GM21825 (cell line): ENCODE measurements around the gene TENM4.

Experiments
- ATAC-seq: cut with Tn5 transposase; IDR thresholded peaks from one replicate; pipeline ENCODE4 v1.9.1; 2021; ENCODE audit warnings: mild to moderate bottlenecking, moderate library complexity; ENCODE audit not compliant: unreplicated experiment

Gene TENM4

DNA sequence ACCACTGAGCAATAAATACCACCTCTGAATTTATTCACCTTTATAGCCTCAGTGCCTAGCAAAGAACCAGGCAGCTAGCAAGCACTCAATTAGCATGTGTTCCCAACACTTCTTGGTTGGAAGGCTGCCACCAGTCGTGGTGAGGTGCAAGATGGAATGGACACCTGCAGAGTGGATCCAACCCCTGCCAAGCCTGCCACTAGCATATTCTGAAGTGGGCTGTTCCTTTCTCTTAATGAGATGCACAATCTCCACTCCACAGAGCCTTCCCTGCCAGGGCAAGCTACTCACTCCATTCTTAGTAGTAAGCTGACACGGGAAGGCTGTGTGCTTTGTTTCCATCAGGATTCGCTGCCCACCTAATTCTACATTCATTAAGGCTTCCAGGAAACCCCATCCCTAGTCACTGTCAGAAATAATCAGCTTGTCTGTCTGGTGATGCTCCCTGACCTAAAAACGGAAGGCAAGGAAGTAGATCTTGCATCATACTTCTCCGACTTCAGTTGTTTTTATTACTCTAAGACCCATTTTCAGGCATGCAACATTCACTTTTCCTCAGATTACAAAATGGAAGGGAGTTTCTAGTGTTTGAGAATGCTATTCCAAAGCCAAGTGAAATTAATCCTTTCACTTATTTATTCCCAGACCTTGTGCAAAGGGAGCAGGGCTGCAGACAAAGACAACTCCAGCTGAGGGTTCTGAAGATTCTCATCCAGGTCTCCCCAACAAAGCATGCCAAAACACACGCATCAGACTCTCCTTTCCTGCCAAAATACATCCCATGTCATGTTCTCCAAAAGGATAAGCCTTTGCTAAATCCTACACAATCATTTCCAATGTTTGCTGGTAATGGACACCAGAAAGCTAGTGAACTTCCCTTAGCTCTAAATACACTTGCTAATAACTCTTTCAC, 128.0 kb downstream of the TENM4 start:
- no peak for ATAC-seq

DNA sequence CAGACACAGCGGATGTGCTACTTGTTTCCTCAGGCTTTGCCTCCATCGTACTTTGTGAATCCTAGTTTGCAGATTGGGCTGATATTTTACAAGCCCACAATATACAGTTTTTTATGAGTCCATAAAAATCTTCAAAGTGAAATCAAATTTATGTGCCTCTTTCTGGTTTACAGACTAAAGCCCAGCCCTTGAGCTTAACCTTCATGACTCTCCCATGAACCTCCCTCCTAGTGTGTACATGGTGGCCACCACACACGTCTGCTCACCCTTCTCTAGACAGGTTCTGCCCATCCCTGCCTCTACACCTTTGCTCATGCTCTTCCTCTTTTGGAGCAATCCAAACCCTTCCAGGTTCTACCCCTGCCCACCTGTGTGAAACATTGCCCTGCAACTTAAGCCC, 129.4 kb downstream of the TENM4 start:
- ATAC-seq = no peak

DNA sequence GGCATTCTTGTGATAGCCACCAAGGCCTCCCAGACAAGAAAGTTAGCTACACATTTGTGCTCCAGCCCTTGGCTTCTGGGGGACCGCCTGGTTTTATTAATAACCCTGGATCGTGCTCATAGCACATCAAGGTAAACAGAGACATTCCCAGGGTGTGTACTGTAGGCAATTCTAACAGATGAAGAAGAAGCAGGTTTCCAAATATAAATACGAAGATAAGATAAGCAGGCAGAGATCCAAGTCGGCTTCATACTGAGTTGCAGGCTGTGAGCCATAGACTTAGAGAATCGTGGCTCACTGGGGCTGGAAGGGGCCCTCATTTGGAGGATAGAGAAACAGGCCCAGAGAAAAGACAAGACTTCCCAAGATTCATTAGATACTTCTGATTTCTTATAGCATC, 131.4 kb downstream of the TENM4 start:
- no peak for ATAC-seq

DNA sequence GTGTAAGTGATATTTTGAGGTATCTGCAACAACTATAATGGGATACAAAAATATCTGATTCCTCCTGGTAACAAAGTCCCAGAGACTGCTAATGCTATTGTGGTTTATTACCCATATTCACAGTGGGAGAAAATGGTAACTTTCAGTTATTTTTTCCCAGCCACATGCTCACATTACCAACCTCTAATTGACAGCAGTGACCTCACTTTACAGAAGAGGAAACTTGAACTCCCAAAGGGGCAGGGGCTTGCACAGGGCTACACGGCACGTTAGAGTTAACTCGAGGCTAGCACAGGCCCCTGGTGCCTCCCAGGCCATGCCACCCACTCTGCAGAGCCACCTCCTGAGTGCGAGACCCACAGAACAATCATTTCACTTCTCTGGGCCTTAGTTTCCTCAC, 132.4 kb downstream of the TENM4 start:
- no peak for ATAC-seq

DNA sequence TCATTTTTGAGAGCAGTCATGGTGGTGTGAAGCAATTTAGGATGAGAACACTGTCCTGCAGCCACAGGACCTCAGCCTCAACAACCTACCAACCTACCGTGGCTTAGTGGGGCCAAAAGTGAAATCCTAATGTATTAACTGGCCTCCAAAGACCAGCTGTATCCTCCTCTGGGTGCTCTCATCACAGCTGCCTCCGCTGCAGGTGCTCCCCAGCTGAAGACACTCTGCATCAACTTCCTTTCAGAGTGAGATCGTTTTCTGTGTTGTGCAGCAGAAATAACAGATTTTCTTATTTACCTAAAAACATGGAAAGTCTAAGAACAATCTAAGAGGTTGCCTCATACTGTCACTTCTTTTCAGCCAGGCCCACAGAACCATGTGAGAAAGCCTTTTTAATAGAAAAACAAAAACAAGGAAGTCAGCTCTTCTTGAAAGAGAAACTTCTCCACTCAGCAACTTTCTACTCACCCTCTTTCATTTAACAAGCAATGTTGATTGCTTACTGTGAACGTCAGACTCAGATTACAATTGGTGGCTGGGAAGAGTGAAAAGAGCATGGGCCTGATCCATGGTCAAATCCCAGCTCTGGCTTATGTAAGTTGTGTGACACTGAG, 136.1 kb downstream of the TENM4 start:
- no peak for ATAC-seq

DNA sequence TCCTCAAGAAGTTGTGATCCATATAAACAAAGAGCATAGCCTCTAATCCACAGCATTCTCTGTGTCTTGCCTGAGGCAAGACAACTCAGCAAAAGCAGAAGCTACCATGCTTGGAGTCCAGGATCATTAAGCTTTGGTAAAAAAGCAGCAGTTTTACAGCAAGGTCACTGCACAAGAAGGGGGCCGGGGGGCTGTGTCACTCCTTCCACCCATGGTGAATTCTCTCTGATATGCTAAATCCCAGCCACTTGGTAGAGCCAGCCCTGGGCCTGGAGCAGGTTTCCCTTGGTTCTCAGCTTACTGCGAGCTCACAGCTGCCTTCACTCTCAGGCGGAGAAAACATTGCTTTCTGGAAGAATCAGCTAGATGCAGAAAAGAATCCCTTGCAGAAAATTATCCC, 144.7 kb downstream of the TENM4 start:
- ATAC-seq = no peak

DNA sequence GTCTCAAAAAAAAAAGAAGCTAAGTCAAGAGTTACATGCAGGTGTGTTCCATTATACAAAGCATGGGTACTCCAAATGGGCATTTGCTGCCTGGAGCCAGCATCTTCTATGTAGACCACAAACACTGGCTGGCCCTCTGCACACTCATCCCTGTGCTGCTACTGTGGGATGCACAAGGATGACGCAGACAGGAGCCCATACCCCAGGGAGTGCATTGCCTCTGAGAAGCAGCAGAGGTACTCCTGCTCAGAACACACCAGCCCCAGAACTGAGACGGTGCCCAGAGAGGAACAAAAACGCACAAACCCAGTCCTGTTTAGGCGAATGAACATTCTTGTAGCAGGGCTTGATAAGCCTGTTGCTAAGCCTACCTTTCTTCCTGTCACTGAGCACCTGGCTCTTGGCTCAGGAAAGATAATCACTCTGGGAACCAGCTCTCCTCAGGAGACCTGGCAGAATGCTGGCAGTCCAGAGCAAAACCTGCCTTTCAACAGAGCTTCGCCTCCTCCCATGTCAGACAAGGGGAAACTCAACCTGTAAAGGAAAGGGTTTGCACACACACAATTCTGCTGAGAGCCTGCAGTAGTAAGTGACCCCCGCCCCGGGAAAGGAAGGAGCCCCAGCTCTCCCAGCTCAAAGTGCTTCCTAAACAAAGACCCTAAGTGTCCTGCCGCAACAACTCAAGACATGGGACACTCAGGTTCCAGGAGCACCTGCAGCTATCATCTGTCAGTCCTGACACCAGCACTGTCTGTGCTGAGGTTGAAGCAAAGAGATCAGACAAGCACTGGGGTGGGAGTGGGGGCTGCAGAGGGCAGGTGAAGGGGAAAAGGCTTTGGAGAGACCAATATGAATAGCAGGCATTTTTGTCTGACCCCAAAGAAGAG, 145.7 kb downstream of the TENM4 start:
- no peak for ATAC-seq

DNA sequence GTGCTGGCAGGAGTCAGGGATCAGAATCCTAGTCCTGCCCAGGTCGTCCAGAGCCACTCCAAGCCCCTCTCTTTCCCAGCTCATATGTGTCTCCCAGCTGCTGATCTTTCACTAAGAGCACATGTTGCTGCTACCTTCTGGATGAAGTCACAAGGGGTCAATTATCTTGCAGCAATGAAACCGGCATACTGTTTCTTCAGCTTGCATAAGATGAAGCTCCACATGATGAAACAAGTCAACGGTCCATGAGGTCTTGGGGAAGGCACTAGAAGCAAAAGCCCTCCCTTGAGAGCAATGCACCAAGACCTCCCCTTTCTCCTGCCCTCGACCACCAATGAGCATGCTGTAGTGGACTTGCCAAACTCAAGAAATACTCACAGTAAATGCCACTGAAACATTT, 148.9 kb downstream of the TENM4 start:
- no peak for ATAC-seq

DNA sequence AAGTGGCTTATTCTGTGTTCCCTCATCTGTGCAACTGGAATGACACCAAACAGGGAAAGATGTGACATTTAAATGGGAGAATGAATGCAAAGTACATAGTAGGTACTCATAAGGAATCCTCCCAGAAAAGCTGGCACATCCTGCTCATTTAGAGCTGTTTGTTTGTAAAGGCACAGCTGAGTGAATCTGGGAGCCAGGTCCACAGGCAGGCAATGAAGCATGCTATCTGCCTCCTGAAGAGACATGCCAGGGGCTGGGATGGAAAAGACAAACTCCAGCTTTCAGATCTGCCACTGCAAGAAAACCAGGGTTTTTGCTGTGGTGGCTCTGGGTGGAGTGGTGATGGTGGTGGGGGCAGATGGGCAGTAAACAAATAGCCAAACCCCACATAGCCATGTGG, 150.1 kb downstream of the TENM4 start:
- ATAC-seq = no peak

DNA sequence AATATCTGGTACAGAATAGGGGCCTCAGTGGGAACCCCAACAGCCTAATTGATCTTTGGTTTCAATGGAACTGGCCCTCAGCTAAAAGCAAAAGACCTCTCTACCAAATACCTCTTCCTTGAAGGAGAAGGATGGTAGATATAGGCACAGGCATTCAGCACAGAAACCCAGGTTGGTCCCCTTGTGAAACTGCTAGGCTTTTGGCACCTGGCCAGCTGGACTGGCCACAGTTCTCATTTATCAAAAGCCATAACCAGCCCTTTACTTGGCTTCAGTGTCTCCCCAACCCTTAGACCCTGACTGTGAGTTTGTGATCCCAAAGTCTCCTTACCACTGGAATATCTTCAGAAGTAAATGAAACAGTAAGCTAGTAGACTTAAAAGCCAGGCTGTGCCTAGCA, 152.9 kb downstream of the TENM4 start:
- no peak for ATAC-seq

DNA sequence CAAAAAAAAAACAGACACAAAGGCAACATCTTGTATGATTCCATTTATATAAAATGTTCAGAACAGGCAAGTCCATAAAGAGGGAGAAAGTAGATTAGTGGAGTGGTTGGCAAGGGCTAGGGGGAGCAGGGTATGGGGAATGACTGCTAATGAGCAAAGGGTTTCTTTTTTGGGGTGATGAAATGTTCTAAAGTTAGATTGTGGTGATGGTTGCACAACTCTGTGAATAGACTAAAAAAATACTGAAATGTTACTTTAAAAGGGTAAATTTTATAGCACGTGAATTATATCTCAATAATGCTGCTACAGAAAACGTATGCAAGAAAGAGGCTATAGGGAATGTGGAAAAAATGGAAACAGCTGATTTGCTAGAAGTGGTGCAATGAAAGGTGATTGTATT, 155.1 kb downstream of the TENM4 start:
- no peak for ATAC-seq

DNA sequence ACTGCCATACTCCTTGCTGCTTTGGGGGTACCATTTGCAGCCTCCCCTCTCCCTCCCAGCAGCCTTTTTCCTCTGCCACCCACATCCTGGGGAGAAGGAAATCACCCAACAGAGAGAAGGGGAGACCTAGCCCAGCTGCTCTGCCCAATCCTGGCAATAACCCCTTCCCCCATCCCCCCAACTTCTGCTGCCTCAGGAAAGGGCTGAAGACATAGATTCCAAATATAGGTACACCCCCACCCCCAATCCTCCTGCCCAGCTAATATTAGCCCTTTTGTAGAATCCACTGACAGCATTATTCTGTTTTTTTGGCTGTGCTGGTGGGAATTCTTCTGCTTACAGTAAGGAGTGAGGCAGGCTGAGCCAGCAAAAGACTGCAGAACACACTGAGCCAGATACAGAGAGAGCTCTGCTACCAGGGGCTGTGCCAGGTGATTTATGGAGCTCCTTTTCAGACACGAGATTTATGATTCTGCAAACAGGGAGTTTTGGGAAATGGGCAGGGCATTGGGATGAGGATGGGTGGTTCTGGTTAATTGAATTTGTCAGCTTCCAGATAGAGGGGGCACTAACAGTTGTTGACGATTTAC, 164.0 kb downstream of the TENM4 start:
- ATAC-seq = no peak

DNA sequence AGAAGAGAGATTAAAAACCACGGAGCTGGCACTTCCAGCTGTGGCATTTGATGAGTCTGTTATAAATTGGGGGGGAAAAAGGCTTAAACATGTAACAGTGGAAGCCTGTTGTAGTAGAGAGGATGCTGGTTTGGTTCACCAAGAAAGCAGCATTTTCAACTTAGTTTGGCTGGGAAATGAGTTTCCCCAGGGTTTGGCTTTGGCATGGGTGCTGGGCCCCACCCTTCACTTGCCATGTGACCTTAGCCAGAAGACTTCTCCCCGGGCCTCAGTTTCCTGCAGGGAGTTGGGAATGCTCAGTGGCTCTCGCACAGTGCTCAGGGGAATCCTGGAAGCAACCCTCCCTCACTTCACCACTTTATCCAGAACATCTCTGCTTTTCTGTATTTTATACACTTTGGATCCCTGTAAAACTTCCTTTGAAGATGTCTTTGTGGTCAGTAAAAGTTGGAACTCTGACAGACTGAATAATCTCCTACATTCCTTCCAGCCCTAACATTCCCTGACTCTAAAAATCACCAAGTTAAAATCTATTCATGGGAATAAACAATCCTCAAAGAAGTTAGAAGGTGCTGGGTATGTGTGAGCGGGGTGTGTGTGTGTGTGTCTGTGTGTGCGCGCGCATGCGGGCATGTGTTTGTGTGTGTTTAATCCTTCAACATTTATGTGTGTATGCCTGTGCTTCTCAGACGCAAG, 166.0 kb downstream of the TENM4 start:
- no peak for ATAC-seq

DNA sequence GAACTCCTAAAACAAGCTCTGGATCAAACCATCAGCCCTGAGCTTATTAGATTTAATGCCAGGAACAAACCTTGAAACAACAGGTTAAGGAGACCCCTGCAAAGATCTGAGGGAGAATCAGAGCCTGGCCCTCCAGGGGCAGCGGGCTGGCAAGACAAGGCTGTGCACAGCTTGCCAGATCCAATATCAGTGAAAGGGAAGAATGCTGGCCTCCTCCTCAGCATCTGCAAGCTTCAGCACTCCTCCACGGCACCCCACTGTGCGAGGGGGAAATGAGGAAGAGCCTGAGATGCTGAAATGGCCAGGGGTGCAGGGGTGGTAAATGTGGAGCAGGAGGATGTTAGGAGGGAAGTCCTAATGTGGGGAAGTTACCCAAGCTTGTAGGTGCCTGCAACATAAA, 167.0 kb downstream of the TENM4 start:
- ATAC-seq = no peak

DNA sequence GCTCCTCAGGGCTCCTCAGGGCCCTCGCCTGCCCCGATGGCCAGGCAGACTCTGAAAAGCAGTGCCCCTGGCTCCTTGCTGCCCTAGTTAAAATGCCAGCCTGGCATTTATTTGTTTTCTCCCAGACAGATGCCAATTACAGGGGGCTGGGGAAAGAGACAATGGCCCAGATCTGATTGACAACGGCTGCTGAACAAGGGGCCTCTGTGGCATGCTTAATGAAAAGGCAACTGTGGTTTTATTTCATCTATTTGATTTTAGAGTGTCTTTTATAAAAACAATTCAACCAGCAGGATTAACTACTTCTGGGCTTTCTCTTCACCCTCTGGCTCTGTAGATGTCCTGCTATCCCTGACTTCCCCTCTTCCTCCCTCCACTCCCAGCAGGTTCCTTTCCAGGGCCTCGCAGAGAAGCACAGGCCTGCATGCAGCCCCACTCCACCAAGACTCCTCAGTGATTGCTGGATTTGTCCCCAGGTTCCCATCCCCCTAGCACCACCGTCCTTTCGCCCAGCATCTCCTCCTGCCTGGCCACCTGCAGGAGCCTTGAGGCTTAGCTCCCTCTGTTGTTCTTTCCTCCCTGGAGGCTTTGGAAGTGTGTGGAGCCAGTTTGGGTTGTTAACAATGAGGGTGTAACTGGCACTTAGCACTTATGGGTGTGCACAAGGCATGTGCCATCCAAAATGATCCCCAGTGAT, 171.1 kb downstream of the TENM4 start:
- no peak for ATAC-seq

DNA sequence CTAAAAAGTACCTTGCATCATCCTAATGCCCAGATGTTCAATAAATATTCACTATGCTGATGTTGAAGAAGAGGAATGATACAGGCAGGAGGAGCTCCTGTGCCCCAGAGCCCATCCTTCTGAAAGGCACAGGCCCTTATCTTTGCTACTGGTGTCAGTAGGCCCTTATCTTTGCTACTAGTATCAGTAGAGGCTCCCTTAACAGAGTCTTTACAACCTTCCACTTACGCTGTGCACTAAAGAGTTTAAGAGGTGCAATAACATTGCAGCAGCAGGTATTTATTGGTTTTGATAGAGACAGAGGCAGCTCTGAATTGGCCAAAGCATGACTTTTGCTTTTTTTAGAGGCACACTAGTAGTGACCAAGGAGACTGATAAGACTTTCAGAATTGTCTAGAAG, 174.4 kb downstream of the TENM4 start:
- ATAC-seq = no peak

DNA sequence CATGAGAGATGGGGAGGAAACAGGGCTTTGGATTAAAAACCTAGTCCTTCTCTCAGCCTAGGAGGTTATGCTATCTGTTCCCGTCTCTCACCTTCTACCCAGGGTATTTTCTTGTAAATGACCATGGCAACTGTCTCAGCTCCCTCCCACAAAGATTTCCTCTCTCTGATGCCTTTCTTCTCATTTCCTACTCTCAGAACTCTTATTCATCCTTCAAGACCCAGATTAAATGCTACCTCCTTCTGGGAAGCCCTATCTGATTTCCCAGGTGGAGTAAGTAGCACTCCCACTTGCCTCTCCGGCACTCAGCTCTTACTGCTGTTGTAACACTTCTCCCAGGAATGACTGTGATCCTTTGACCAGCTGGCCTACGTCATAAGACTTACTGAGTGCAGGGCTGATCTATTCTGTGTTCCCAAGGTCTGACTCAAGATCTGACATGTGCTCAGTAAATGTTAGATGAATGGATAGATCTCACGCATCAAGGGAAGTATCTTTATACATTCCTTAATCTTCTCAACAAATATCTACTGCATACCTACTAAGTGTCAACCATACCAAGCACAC, 175.0 kb downstream of the TENM4 start:
- no peak for ATAC-seq

DNA sequence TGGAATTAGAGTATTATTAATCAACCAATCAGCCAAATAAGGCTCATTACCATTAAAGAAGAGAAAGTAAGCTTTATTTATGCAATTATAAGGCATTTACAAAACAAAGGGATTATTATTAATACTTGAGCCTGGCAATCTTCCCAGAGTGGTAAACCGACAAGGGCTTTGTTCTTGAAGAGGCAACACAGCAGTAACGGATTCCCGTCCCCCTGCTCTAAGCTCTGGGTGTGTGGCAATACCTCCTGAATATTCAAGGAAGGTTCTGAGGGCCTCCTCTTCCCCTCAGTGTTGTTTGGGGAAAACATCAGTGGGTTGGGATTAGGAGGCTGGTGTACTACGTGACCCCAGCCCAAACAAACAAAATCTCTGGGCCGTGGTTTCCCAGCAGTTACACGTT, 176.5 kb downstream of the TENM4 start:
- no peak for ATAC-seq

DNA sequence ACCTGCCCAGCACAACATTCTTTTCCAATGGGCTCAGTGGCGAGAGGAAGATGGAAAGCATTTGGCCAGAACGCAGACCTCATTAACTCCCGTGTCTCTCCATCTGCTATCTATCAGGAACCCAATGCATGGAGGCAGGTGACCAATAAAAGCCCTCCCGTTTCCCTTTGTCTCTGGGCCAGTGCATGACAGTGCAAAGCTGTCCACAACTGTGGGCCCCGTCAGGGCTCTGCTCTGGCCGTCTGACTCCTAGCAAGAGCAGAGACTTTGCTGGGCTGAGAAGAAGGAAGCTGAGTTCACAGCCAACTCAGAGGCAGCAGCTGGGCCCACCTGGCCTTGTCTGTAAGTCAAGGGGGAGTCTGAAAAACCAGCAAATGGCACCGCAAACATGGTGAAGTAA, 177.8 kb downstream of the TENM4 start:
- no peak for ATAC-seq

DNA sequence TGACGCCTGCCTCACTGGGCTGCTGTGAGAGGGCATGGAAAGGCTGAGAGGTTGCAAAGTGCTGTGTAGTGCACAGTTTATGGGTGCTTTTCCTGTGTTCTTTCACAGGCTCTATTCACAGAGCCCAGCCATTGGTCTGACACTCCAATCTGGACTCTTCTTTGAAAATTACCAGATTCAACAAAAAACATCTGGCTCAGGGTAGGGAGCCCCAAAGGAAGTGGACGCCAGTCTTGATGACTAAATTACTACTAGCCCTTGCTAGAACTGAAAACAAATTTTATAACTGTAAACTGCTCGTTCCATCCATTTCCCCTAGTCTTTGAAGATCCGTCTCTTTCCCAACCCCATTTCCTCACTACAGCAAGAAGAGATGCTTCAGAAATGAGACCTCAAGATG, 178.6 kb downstream of the TENM4 start:
- no peak for ATAC-seq
